Right ventricle myocardium superior (tissue), 1 donor: ENCODE measurements around the gene APBB2. TPM values are rescaled to one million over a fixed set of nuclear protein-coding genes. Genes with fewer than 3 reads are reported as not detected.
A peak's percentile ranks its signal among the peaks of the same experiment; 100 is the strongest.

Experiments
- ATAC-seq: fragments of 200-7000 bp; cut with Tn5 transposase; one replicate; pipeline ENCODE4 v1.9.1; 2020; ENCODE audit warnings: mild to moderate bottlenecking; ENCODE audit not compliant: poor library complexity
- DNase-seq: peaks from one replicate; pipeline ENCODE4 v3.0.0-alpha.2; 2020
- intact Hi-C: fragments of 100-400 bp; cut with DNase I; formaldehyde crosslinking; loops from one replicate; pipeline ENCODE4 v1.11.2; 2022
- total RNA-seq: library from RNA; stranded (reverse); fragmentation: NEBNext Ultra II Directional; extraction: Animal tissue kit (Norgen Biotek cat#: 25700); gene quantifications from one replicate; pipeline ENCODE4 v1.2.1, GENCODE V29; 2021
- donor health status: DM: no; HTN: yes; CAD: no; lungs with severe emphysema.

The APBB2 gene
- total RNA-seq, 1 donor from 2014 or later, result 22.5 TPM

GRCh38 chr4:41125558-41126311 lies 88.6 kb downstream of the APBB2 start:
- DNase-seq (no peak), ATAC-seq (no peak)
- intact Hi-C loops, result no loop called here

- DNase-seq, result no peak
- intact Hi-C loops, result no loop called here
- ATAC-seq, result no peak
These were observed 89.3 kb downstream of the APBB2 start for GRCh38 chr4:41124916-41125548.

- ATAC-seq (no peak), DNase-seq (no peak)
- intact Hi-C loops, result no loop called here
These were observed 91.6 kb downstream of the APBB2 start for GRCh38 chr4:41122775-41123174.

GRCh38 chr4:41122309-41122708 lies 92.0 kb downstream of the APBB2 start:
- no peak for ATAC-seq
- intact Hi-C loops, result no loop called here
- DNase-seq, result no peak

DNA sequence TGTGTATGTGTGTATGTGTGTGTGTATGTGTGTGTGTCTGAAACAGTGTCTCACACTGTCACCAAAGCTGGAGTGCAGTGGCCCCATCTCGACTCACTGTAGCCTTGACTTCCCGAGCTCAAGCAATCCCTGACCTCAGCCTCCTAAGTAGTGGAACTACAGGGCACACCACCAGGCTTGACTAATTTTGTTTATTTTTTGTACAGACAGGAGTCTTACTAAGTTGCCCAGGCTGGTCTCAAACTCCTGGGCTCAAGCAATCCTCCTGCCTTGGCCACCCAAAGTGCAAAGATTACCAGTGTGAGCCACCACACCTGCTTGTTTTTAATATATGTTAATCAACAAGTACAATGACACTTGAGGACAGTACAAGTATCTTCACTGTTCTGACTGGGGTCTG lies 92.4 kb downstream of the APBB2 start:
- ATAC-seq (no peak), DNase-seq (no peak)
- intact Hi-C loops, result no loop called here

- DNase-seq (peak; percentile 61), ATAC-seq (peak; percentile 88)
- intact Hi-C loops, result no loop called here
These were observed 93.8 kb downstream of the APBB2 start for GRCh38 chr4:41120297-41121217.

GRCh38 chr4:41119867-41120295 lies 94.5 kb downstream of the APBB2 start:
- DNase-seq (peak; percentile 63), ATAC-seq (peak; percentile 55)
- intact Hi-C loops, result no loop called here

DNA sequence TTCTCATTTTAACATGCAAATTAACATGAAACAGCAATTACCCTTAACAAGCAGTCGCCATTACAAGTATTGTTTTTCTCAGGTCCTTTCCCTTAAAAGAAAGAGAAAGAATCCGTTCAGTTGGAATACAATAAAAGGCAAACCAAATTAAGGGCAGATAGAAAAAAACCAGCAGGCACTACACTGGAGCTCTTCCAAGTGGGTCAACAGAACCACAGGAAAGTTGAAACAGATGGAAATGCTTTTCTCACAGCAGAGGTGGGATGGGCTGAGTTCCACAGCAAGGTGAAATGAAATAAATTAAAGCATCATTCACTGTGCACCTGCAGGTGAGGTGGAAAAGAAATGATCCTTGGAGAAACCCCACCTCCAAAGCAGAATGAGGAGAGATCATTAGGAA lies 102.6 kb downstream of the APBB2 start:
- ATAC-seq (no peak), DNase-seq (no peak)
- intact Hi-C loops, result no loop called here

- DNase-seq, result no peak
- no peak for ATAC-seq
- intact Hi-C loops, result no loop called here
These were observed 104.3 kb downstream of the APBB2 start for GRCh38 chr4:41110050-41110449.

- ATAC-seq, result no peak
- intact Hi-C loops, result no loop called here
- no peak for DNase-seq
These were observed 105.9 kb downstream of the APBB2 start for GRCh38 chr4:41108481-41108880.

DNA sequence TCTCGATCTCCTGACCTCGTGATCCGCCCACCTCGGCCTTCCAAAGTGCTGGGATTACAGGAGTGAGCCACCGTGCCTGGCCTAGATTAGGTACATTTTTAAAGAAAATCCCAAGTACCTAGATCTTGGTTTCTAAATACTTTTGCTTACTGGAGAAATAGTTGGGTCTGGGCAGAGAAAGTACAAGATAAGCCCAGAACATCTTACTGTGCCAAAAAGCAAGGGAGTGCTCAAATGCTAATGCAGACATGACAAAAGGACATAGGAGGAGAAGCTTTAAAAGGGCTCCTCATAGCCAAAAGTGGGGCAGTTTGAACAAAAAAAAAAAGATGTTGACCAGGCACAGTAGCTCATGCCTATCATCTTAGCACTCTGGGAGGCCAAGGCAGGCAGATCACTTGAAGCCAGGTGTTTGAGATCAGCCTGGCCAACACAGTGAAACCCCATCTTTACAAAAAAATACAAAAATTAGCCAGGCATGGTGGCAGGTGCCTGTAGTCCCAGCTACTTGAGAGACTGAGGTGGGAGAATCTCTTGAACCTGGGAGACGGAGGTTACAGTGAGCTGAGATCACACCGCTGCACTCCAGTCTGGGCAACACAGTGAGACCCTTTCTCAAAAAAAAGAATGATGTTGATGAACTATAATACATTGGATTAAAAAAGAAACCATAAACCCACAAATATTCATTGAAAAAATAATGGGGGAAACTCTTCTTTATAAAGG lies 107.5 kb downstream of the APBB2 start:
- ATAC-seq (peak; percentile 40), DNase-seq (no peak)
- intact Hi-C loops, result no loop called here

DNA sequence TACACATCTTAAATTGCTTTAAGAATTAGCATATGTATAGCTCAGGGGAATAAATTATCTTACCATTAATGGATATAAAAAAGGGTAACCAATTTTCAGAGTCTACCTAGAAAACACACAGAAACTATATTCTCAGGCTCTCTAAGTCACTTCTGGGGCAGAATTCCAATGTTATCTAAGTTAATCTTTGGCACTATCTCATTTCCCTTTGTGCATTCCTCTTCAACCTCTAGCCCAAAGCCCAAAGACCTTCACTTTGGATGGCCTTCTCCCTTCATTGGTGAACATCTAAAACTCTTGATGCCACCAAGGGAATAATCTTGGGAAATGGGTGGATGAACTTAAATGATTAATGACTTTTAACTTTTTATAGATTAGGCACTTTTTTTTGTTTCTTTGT lies 108.3 kb downstream of the APBB2 start:
- ATAC-seq (no peak), DNase-seq (no peak)
- intact Hi-C loops, result no loop called here

GRCh38 chr4:41104155-41104554 lies 110.2 kb downstream of the APBB2 start:
- DNase-seq (no peak), ATAC-seq (peak; percentile 59)
- intact Hi-C loops, result no loop called here

- intact Hi-C loops, result no loop called here
- no peak for DNase-seq
These were observed 110.7 kb downstream of the APBB2 start for GRCh38 chr4:41103657-41104056.

DNA sequence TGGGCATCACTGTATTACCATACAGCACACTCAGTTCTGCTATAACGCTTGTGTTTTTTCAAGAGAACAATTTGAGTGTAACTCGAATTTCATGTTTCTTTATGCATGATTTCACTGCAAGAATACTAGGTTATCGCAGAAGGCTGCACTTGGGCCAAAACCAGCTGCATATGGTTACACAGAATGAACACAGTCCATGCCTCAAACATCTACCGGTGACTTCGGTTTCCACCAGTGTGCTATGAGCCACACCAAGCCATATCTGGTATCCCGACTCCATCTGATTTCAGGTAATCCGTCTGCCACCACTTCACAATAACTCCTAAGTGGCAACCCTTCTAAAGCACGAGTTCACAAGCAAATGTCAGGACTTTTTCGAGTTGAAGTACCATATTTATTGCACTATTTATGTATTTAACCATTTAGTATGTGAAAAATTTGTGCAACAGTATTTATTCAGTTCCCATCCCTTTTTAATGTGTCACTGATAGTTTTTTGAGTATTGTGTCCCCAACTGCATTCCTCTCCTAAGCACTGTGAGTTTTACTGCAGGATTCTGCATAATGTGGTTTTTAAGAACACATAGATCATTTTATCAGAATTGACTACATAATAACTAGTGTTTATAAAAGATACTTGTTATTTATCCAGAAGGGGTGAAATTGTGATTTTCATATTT lies 111.8 kb downstream of the APBB2 start:
- DNase-seq, result no peak
- intact Hi-C loops, result no loop called here
- ATAC-seq, result no peak

More at GRCh38 chr4:41103657-41104056, 110.7 kb downstream of the APBB2 start:
- ATAC-seq, result peak; percentile 55

DNA sequence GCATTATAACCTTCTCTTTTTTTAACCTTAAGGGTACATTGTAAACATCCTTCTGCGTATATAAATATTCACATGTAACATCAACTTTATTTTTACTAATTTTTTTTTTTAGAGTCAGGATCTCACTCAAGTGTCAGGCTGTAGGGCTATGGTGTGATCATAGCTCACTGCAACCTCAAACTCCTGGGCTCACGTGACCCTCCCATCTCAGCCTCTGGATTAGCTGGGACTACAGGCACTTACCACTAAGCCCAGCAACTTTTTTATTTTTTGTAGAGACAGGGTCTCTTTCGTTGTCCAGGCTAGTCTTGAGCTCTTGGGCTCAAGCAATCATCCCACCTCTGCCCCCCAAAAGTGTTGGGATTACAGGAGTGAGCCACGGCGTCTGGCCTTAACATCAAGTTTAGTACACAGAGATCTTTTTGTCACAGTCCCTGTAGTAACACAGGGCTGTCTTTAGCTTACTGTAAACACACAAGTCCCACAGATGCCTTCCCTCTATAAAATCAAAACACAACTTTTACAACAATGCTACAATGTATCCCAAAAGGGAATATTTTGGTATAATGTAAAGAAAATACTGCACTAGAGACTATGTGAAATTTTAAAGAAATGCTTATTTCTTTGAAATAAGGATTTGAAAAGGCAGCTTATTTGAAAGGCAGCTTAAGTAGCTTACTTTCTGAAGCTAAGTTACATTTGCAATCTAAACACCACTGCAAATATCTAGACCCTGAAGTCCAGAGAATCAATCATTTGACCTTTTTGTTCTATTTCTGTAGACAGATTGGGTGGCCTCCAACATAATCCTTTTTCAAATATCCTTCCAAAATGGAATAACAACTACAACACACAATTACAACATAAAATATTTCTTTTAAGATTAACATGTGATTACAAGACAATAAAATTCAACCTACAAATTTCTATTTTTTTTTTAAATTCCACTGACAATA lies 116.0 kb downstream of the APBB2 start:
- DNase-seq, result no peak
- intact Hi-C loops, result no loop called here
- ATAC-seq, result no peak

GRCh38 chr4:41095973-41096372 lies 118.4 kb downstream of the APBB2 start:
- DNase-seq (no peak), ATAC-seq (no peak)
- intact Hi-C loops, result no loop called here
